ENCODE measurements around the gene BCL2L12. TPM values are rescaled to one million over a fixed set of nuclear protein-coding genes. Genes with fewer than 3 reads are reported as not detected.
"Not testable (repeated sequence)": the region's sequence is repeated elsewhere in the genome, so short reads cannot be mapped to it uniquely, and the experiment has no call there.

The BCL2L12 gene
- total RNA-seq, 1 experiment from 2014 or later, result 42.5 TPM

- Histone ChIP-seq H3K4me3 (ENCODE audit: insufficient read depth, low read depth, low read length) (no peak overlapping the region), H3K36me3 (replicated peaks; ENCODE audit: control insufficient read depth, insufficient read depth, low read length) (no peaks in the 10 kb centered on the region)
- DNase-seq, result no peak
Observed at GRCh38 chr19:49718991-49719390, 53.3 kb downstream of the BCL2L12 start.

GRCh38 chr19:49719420-49719819 is 53.7 kb downstream of the BCL2L12 start:
- H3K27me3 ChIP-seq (ENCODE audit: control insufficient read depth, insufficient read depth, low read length); H3K36me3 ChIP-seq (replicated peaks; ENCODE audit: control insufficient read depth, insufficient read depth, low read length); H3K4me3 ChIP-seq (ENCODE audit: insufficient read depth, low read depth, low read length); DNase-seq: not testable (repeated sequence)

More at GRCh38 chr19:49718991-49719390, 53.3 kb downstream of the BCL2L12 start:
- H3K27me3 ChIP-seq (ENCODE audit: control insufficient read depth, insufficient read depth, low read length), result no peaks in the 10 kb centered on the region

Other genes with a start within 250 kb of the BCL2L12 start
- not detected in 2 replicates for gene PTH2, start 242.5 kb upstream of the BCL2L12 start, total RNA-seq (2014; rRNA removed; shearing (Covaris generic))
- gene GFY, start 240.5 kb upstream of the BCL2L12 start, total RNA-seq (2014; rRNA removed; shearing (Covaris generic)), result not detected in 2 replicates
- 0.14 and 0.26 TPM in 2 replicates for gene SLC17A7, start 224.4 kb upstream of the BCL2L12 start, total RNA-seq (2014; rRNA removed; shearing (Covaris generic))
- gene PIH1D1, start 214.1 kb upstream of the BCL2L12 start, total RNA-seq (2014; rRNA removed; shearing (Covaris generic)), result 172 and 194 TPM in 2 replicates
- gene ALDH16A1, start 212.7 kb upstream of the BCL2L12 start, total RNA-seq (2014; rRNA removed; shearing (Covaris generic)), result 55.5 and 62.2 TPM in 2 replicates
- gene FLT3LG, start 191.7 kb upstream of the BCL2L12 start, total RNA-seq (2014; rRNA removed; shearing (Covaris generic)), result 0.55 and 1.6 TPM in 2 replicates
- gene RPL13A, start 178.3 kb upstream of the BCL2L12 start, total RNA-seq (2014; rRNA removed; shearing (Covaris generic)), result 4,136 and 6,335 TPM in 2 replicates
- gene RPS11, start 169.5 kb upstream of the BCL2L12 start, total RNA-seq (2014; rRNA removed; shearing (Covaris generic)), result 2,449 and 2,647 TPM in 2 replicates
- 28.5 and 36.9 TPM in 2 replicates for gene FCGRT, start 153.3 kb upstream of the BCL2L12 start, total RNA-seq (2014; rRNA removed; shearing (Covaris generic))
- 28.2 and 29.2 TPM in 2 replicates for gene RCN3, start 137.9 kb upstream of the BCL2L12 start, total RNA-seq (2014; rRNA removed; shearing (Covaris generic))
- 102 and 142 TPM in 2 replicates for gene NOSIP, start 85.4 kb upstream of the BCL2L12 start, total RNA-seq (2014; rRNA removed; shearing (Covaris generic))
- 0.55 and 1.2 TPM in 2 replicates for gene PRRG2, start 84.6 kb upstream of the BCL2L12 start, total RNA-seq (2014; rRNA removed; shearing (Covaris generic))
- 8.2 and 10.8 TPM in 2 replicates for gene PRR12, start 74.8 kb upstream of the BCL2L12 start, total RNA-seq (2014; rRNA removed; shearing (Covaris generic))
- gene RRAS, start 25.8 kb upstream of the BCL2L12 start, total RNA-seq (2014; rRNA removed; shearing (Covaris generic)), result 13.3 and 20.1 TPM in 2 replicates
- 32.9 and 37.0 TPM in 2 replicates for gene SCAF1, start 23.7 kb upstream of the BCL2L12 start, total RNA-seq (2014; rRNA removed; shearing (Covaris generic))
- gene IRF3, start 76 bp upstream of the BCL2L12 start, total RNA-seq (2014; rRNA removed; shearing (Covaris generic)), result 107 and 108 TPM in 2 replicates
- gene PRMT1, start 11.3 kb downstream of the BCL2L12 start, total RNA-seq (2014; rRNA removed; shearing (Covaris generic)), result 690 and 848 TPM in 2 replicates
- gene ADM5, start 23.7 kb downstream of the BCL2L12 start, total RNA-seq (2014; rRNA removed; shearing (Covaris generic)), result 1.4 and 1.8 TPM in 2 replicates
- 25.8 and 28.9 TPM in 2 replicates for gene CPT1C, start 25.2 kb downstream of the BCL2L12 start, total RNA-seq (2014; rRNA removed; shearing (Covaris generic))
- gene TSKS, start 97.4 kb downstream of the BCL2L12 start, total RNA-seq (2014; rRNA removed; shearing (Covaris generic)), result 0.24 and 0.52 TPM in 2 replicates
- gene AP2A1, start 101.1 kb downstream of the BCL2L12 start, total RNA-seq (2014; rRNA removed; shearing (Covaris generic)), result 208 and 249 TPM in 2 replicates
- gene FUZ, start 147.4 kb downstream of the BCL2L12 start, total RNA-seq (2014; rRNA removed; shearing (Covaris generic)), result 48.5 and 49.5 TPM in 2 replicates
- gene MED25, start 152.4 kb downstream of the BCL2L12 start, total RNA-seq (2014; rRNA removed; shearing (Covaris generic)), result 49.3 and 53.5 TPM in 2 replicates
- 205 and 219 TPM in 2 replicates for gene PTOV1, start 185.2 kb downstream of the BCL2L12 start, total RNA-seq (2014; rRNA removed; shearing (Covaris generic))
- 76.2 and 94.7 TPM in 2 replicates for gene PNKP, start 201.6 kb downstream of the BCL2L12 start, total RNA-seq (2014; rRNA removed; shearing (Covaris generic))
- 7.2 and 12.9 TPM in 2 replicates for gene AKT1S1, start 211.4 kb downstream of the BCL2L12 start, total RNA-seq (2014; rRNA removed; shearing (Covaris generic))
- gene TBC1D17, start 211.8 kb downstream of the BCL2L12 start, total RNA-seq (2014; rRNA removed; shearing (Covaris generic)), result 10.2 and 12.6 TPM in 2 replicates
- gene IL4I1, start 231.0 kb downstream of the BCL2L12 start, total RNA-seq (2014; rRNA removed; shearing (Covaris generic)), result 0.59 and 0.73 TPM in 2 replicates